GM12878 (cell line): ENCODE measurements around the gene NCAM1. TPM values are rescaled to one million over a fixed set of nuclear protein-coding genes. Genes with fewer than 3 reads are reported as not detected.

Experiments
- ATAC-seq: fragments of 200-7000 bp; cut with Tn5 transposase; 3 replicates; pipeline ENCODE4 v1.9.1; 2020; ENCODE audit warnings: mild to moderate bottlenecking, moderate library complexity
- BruUV-seq: library from RNA; stranded (reverse); fragments of 400-500 nt; replicated peaks from 2 replicates; lab custom pipeline; 2021; lab: Mats Ljungman, UMichigan
- CTCF ChIA-PET: fragments of 300-600 bp; sonication (Branson Sonifier 250); formaldehyde crosslinking; extraction: SDS; loops from one replicate; lab custom pipeline; 2021; ENCODE audit warnings: inconsistent platforms; lab: Yijun Ruan, JAX
- POLR2A ChIA-PET: fragments of 350-600 bp; formaldehyde crosslinking; extraction: SDS; loops from one replicate; lab custom pipeline; 2021; ENCODE audit warnings: inconsistent platforms; lab: Charles Lee
- RAD21 ChIA-PET: fragments of 300-600 bp; sonication (Branson Sonifier 250); formaldehyde crosslinking; loops from one replicate; lab custom pipeline; 2023; ENCODE audit warnings: antibody characterized with exemption; ENCODE audit not compliant: unreplicated experiment; lab: Charles Lee
- SMC1A ChIA-PET: fragments of 300-600 bp; sonication (Branson Sonifier 250); formaldehyde crosslinking; loops from one replicate; lab custom pipeline; 2023; ENCODE audit not compliant: unreplicated experiment, uncharacterized antibody; lab: Charles Lee
- DNase-seq: peaks from one replicate; pipeline ENCODE4 v3.0.0-alpha.2; 2011; ENCODE audit warnings: low read depth, low spot score
- FAIRE-seq: peaks from 3 replicates; lab custom pipeline; 2011; peaks lifted over from hg19 to GRCh38; lab: Jason Lieb, UNC
- H2AFZ ChIP-seq: 2 replicates; pipeline ENCODE4 v1.6.0; 2011; ENCODE audit warnings: low read depth, low read length, control low read depth; ENCODE audit not compliant: control insufficient read depth
- H3K27ac ChIP-seq: 2 replicates; pipeline ENCODE4 v1.5.1; 2011; ENCODE audit warnings: control low read depth; ENCODE audit not compliant: control insufficient read depth, insufficient read depth
- H3K27me3 ChIP-seq, 2 experiments: replicated peaks in 1 of 2; 2 replicates each; pipeline versions ENCODE4 v1.6.0 to v1.6.1; 2011; ENCODE audit warnings: low read length in 1 of 2; ENCODE audit not compliant: control insufficient read depth in 2 of 2, insufficient read depth in 2 of 2
- H3K36me3 ChIP-seq, 2 experiments: 2 replicates each; pipeline ENCODE4 v1.5.1; 2011; ENCODE audit warnings: low read length in 1 of 2; ENCODE audit not compliant: control insufficient read depth in 2 of 2, insufficient read depth in 2 of 2
- H3K4me1 ChIP-seq: 2 replicates; pipeline ENCODE4 v1.6.1; 2011; ENCODE audit warnings: mild to moderate bottlenecking, low read length, moderate library complexity, mixed read lengths; ENCODE audit not compliant: control insufficient read depth, insufficient read depth
- H3K4me2 ChIP-seq: 2 replicates; pipeline ENCODE4 v1.6.0; 2011; ENCODE audit warnings: control low read depth; ENCODE audit not compliant: control insufficient read depth, insufficient read depth
- H3K4me3 ChIP-seq: fragments of 200-600 bp; sonication (generic); 2 replicates; pipeline ENCODE4 v1.5.1; 2016
- H3K79me2 ChIP-seq: 2 replicates; pipeline ENCODE4 v1.6.0; 2011; ENCODE audit warnings: low read length; ENCODE audit not compliant: control insufficient read depth, insufficient read depth
- H3K9ac ChIP-seq: 2 replicates; pipeline ENCODE4 v1.8.0; 2011; ENCODE audit warnings: low read length, control low read depth, mixed read lengths; ENCODE audit not compliant: control insufficient read depth, insufficient read depth
- H3K9me3 ChIP-seq: replicated peaks from 3 replicates; pipeline ENCODE4 v1.5.1; 2011; ENCODE audit warnings: mild to moderate bottlenecking, low read length; ENCODE audit not compliant: control insufficient read depth, insufficient read depth
- H4K20me1 ChIP-seq: 2 replicates; pipeline ENCODE4 v1.6.0; 2011; ENCODE audit not compliant: control insufficient read depth, insufficient read depth
- CHD2 ChIP-seq: IDR thresholded peaks from 2 replicates; pipeline ENCODE4 v1.6.1; 2011; ENCODE audit warnings: low read depth, low read length, improper control_type of control experiment, borderline replicate concordance
- EZH2 ChIP-seq: IDR thresholded peaks from 2 replicates; pipeline ENCODE4 v1.6.1; 2012; ENCODE audit warnings: low read depth, mild to moderate bottlenecking, control low read depth, inconsistent platforms, low read length, borderline replicate concordance; ENCODE audit not compliant: control insufficient read depth
- NBN ChIP-seq: fragments of 450-650 bp; IDR thresholded peaks from 2 replicates; pipeline ENCODE4 v1.6.1; 2016
- SMC3 ChIP-seq: IDR thresholded peaks from 2 replicates; pipeline ENCODE4 v1.6.1; 2011; ENCODE audit warnings: low read length, improper control_type of control experiment, borderline replicate concordance
- SP1 ChIP-seq: IDR thresholded peaks from one replicate; pipeline ENCODE4 v1.6.1; 2011; ENCODE audit warnings: low read depth, low read length
- SREBF2 ChIP-seq: IDR thresholded peaks from 2 replicates; pipeline ENCODE4 v1.6.1; 2012; ENCODE audit warnings: mild to moderate bottlenecking, low read length
- ZBED1 ChIP-seq: IDR thresholded peaks from 2 replicates; pipeline ENCODE4 v1.6.1; 2016; ENCODE audit warnings: borderline replicate concordance
- ZNF274 ChIP-seq: IDR thresholded peaks from one replicate; pipeline ENCODE4 v1.8.0; 2011; ENCODE audit not compliant: insufficient read length, insufficient read depth
- WGBS: methylation state at CpG from one replicate; pipeline ENCODE4 v1.1.6; 2016; ENCODE audit warnings: low lambda C conversion rate; ENCODE audit not compliant: insufficient replicate concordance, insufficient coverage; ENCODE audit errors: missing lambda C conversion rate; 5-methylcytosine and 5-hydroxymethylcytosine counted together
- in situ Hi-C: fragments of 300-500 bp; cut with MboI; formaldehyde crosslinking; loops from 9 replicates; pipeline ENCODE4 v1.14.3; 2018; ENCODE audit warnings: mixed read lengths
- intact Hi-C: fragments of 100-400 bp; cut with micrococcal nuclease; formaldehyde crosslinking; loops from one replicate; pipeline ENCODE4 v1.14.2; 2022; ENCODE audit not compliant: unreplicated experiment
- polyA plus RNA-seq, 11 experiments: library from polyadenylated mRNA; depleted of rRNA in 4 of 11; unstranded in 6 of 11; stranded (reverse) in 5 of 11; fragments of >200 nt; fragmentation: Nextera tagmentation in 4 of 11; fragmentation: Illumina TruSeq in 1 of 11; extraction: Ambion mirVana in 4 of 11; extraction: Trizol in 1 of 11; gene quantifications; 1 replicate in 1 of 11; 2 replicates in 10 of 11; pipeline versions ENCODE4 v1.2.1 to v1.2.3, GENCODE V29; 2011 to 2016; ENCODE audit warnings: inconsistent platforms in 2 of 11, missing spikeins in 2 of 11, low read depth in 1 of 11
- total RNA-seq, 4 experiments: library from RNA; depleted of rRNA in 3 of 4; stranded (reverse); fragments of >200 nt in 3 of 4; fragmentation: Illumina TruSeq in 1 of 4; extraction: Trizol in 1 of 4; gene quantifications; 2 replicates each; pipeline versions ENCODE4 v1.2.1 to v1.2.3, GENCODE V29; 2013 to 2021
- TF ChIP-seq, protein P1 (sequence below): fragments of 450-650 bp; IDR thresholded peaks from 2 replicates; pipeline ENCODE4 v1.6.1; 2016; ENCODE audit warnings: mild to moderate bottlenecking, moderate library complexity, borderline replicate concordance
- TF ChIP-seq, protein P2 (sequence below): IDR thresholded peaks from 2 replicates; pipeline ENCODE4 v1.6.1; 2011; ENCODE audit warnings: borderline replicate concordance, low read depth, mild to moderate bottlenecking, moderate library complexity, mixed read lengths, low read length; ENCODE audit not compliant: insufficient read depth; ENCODE audit errors: extremely low read length

Gene NCAM1
- total and polyA plus RNA-seq, 10 of the 15 experiments (the other 5 are each of a cell fraction or from before 2014, with no cell fraction given) = 0.10 to 0.23 (median 0.11) TPM; not detected in 7

GRCh38 chr11:113131036-113131775 is 170.0 kb downstream of the NCAM1 start (continued):
- no peak for TF ChIP-seq SMC3
- TF ChIP-seq NBN = no peak
- no peak for TF ChIP-seq EZH2
- TF ChIP-seq, all 136 proteins: peak for 0

DNA sequence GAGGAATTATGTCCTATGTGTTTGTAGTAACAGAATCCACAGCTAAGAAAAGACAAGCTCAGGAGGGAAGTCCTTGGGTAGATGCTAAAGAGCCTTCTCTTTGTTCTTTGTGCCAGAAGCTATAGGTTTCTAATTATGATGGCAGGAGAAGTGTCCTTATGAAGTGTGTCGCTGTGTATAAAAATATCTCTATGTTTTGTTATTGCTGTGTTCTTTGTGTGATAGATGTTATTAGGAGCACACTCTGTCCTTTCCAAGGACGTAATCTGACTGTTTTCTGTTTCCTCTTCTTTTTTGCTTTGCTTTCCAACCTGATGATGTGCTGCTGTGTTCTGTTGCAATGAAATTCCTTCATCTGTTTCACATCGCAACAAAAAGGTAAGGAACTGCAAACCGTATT is 171.9 kb downstream of the NCAM1 start:
- no peaks in the 10 kb centered on the region for H3K36me3 ChIP-seq
- H3K27ac ChIP-seq = no peak overlapping the region
- 56% methylated on average over 4 of the region's 4 CpGs for WGBS
- ChIA-PET RAD21 (interaction anchor here (0.6 kb wide), 1 partner anchor 397 kb away, joined by 3 read pairs; no protein-coding TSS in a partner anchor), SMC1A (no interaction called here), POLR2A (no interaction called here), CTCF (no interaction called here)
- H3K9me3 ChIP-seq = no peaks in the 10 kb centered on the region
- H3K4me2 ChIP-seq = no peak overlapping the region
- no peak overlapping the region for H2AFZ ChIP-seq
- DNase-seq (no peak), FAIRE-seq (no peak), ATAC-seq (no peak)
- H3K4me1 ChIP-seq = no peaks in the 10 kb centered on the region
- BruUV-seq = no TSS peak
- H3K4me3 ChIP-seq = no peak overlapping the region
- no peak overlapping the region for H3K9ac ChIP-seq
- H3K27me3 ChIP-seq = no peaks in the 10 kb centered on the region; a peak in 2 of 4 replicates
- no peak for TF ChIP-seq SREBF2
- TF ChIP-seq, protein P1, sequence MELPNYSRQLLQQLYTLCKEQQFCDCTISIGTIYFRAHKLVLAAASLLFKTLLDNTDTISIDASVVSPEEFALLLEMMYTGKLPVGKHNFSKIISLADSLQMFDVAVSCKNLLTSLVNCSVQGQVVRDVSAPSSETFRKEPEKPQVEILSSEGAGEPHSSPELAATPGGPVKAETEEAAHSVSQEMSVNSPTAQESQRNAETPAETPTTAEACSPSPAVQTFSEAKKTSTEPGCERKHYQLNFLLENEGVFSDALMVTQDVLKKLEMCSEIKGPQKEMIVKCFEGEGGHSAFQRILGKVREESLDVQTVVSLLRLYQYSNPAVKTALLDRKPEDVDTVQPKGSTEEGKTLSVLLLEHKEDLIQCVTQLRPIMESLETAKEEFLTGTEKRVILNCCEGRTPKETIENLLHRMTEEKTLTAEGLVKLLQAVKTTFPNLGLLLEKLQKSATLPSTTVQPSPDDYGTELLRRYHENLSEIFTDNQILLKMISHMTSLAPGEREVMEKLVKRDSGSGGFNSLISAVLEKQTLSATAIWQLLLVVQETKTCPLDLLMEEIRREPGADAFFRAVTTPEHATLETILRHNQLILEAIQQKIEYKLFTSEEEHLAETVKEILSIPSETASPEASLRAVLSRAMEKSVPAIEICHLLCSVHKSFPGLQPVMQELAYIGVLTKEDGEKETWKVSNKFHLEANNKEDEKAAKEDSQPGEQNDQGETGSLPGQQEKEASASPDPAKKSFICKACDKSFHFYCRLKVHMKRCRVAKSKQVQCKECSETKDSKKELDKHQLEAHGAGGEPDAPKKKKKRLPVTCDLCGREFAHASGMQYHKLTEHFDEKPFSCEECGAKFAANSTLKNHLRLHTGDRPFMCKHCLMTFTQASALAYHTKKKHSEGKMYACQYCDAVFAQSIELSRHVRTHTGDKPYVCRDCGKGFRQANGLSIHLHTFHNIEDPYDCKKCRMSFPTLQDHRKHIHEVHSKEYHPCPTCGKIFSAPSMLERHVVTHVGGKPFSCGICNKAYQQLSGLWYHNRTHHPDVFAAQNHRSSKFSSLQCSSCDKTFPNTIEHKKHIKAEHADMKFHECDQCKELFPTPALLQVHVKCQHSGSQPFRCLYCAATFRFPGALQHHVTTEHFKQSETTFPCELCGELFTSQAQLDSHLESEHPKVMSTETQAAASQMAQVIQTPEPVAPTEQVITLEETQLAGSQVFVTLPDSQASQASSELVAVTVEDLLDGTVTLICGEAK = no peak
- TF ChIP-seq SP1 = no peak
- no peak for TF ChIP-seq ZBED1
- TF ChIP-seq, protein P2, sequence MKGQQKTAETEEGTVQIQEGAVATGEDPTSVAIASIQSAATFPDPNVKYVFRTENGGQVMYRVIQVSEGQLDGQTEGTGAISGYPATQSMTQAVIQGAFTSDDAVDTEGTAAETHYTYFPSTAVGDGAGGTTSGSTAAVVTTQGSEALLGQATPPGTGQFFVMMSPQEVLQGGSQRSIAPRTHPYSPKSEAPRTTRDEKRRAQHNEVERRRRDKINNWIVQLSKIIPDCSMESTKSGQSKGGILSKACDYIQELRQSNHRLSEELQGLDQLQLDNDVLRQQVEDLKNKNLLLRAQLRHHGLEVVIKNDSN = no peak
- TF ChIP-seq ZNF274 = no peak
- no peak for TF ChIP-seq CHD2
- H4K20me1 ChIP-seq = no peaks in the 10 kb centered on the region
- intact Hi-C loops = no loop called here
- H3K79me2 ChIP-seq = no peaks in the 10 kb centered on the region
- in situ Hi-C loops = no loop called here
